Stomach (tissue), 4 donors: ENCODE measurements around the gene SLC2A4.

Experiments
- CTCF ChIP-seq, 7 experiments: fragments of 450-650 bp in 4 of 7; fragments of 200-600 bp in 3 of 7; sonication (generic) in 3 of 7; IDR thresholded peaks; one replicate each; pipeline ENCODE4 v1.5.1; 2016 to 2019; ENCODE audit warnings: antibody characterized with exemption in 7 of 7, control low read depth in 2 of 7, mild to moderate bottlenecking in 1 of 7
- POLR2AphosphoS5 ChIP-seq, 3 donors: sonication (generic); formaldehyde crosslinking; IDR thresholded peaks; one replicate each; pipeline ENCODE4 v1.6.1; 2016; ENCODE audit warnings: antibody characterized with exemption in 3 of 3

GRCh38 chr17:7284911-7285310 lies 3.4 kb downstream of the SLC2A4 start:
- no peak for TF ChIP-seq CTCF (IDR thresholded peaks at IDR 0.05)
- TF ChIP-seq POLR2AphosphoS5 (IDR thresholded peaks at IDR 0.05) = no peak
